HG02981 (cell line): ENCODE results near the gene KIFC3.
"Not testable (repeated sequence)": the region's sequence is repeated elsewhere in the genome, so short reads cannot be mapped to it uniquely, and the experiment has no call there.

ENCODE experiments used
- ATAC-seq: cut with Tn5 transposase; IDR thresholded peaks from one replicate; pipeline ENCODE4 v1.9.1; 2021; ENCODE audit warnings: mild to moderate bottlenecking, moderate library complexity; ENCODE audit not compliant: unreplicated experiment

KIFC3 gene

DNA sequence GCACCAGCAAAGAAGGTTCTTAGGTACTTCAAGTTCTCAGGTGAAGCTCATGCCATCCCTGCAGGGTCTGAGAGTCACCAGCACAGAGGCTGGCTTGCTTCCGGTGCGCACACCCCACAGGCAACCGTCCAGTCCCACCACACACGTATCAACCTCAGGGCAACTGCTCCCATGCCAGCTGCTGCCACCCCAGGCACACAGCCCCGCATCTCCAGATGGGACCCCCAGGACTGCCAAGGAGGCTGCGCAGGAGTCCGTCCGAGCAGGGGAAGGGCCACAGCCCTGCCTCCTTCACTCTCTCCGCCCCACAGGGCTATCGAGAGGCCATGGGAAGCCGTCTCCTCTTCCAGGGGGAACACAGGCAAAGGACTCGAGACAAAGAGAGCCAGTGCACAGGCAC lies 13.3 kb downstream of the KIFC3 start:
- ATAC-seq = no peak

DNA sequence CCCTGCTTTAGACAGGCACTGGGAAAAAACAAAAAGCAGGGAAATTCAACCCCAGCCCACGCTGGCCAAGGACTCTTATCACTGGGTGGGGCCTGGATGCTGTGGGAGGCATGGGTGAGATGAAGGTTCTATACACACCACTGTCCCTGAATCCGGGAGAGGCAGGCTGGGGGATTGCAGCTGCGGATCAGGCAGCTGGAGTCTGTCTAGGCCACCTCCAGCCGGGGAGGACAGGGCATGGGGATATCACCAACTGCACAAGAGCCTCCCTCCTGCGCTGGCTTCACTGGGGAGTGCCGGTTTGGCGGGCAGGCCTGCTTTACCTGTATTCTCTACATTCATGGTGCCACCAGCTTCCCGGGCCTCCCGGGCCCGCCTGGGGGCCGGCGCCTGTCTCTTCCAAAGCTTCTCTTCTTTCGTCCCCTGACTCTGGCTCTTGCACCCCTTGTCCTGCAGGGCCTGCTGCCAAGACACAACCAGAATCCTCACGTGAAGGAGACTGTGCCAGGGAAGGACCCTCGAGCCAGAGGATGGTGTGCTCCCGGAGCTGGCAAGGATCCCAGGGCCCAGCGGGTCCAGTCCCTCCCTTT lies 13.9 kb downstream of the KIFC3 start:
- ATAC-seq = no peak

DNA sequence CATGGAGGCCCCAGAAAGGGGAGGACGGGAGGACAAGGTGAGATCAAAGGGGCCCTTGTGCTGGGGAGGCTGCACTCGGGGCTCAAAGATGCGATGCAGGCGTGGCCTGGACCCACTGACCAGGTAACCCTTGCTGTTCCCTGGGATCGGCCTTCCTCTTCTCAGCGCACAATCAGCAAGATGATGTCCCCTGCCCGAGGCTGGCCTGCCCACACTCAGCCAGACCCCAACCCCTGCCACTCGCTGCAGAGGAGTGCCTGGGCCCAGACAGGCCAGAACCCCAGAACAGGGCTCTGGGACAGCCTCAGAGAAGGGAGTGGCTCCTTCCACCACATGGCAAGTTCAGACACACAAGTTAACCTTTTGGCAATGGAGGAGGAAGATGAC lies 14.8 kb downstream of the KIFC3 start:
- no peak for ATAC-seq

DNA sequence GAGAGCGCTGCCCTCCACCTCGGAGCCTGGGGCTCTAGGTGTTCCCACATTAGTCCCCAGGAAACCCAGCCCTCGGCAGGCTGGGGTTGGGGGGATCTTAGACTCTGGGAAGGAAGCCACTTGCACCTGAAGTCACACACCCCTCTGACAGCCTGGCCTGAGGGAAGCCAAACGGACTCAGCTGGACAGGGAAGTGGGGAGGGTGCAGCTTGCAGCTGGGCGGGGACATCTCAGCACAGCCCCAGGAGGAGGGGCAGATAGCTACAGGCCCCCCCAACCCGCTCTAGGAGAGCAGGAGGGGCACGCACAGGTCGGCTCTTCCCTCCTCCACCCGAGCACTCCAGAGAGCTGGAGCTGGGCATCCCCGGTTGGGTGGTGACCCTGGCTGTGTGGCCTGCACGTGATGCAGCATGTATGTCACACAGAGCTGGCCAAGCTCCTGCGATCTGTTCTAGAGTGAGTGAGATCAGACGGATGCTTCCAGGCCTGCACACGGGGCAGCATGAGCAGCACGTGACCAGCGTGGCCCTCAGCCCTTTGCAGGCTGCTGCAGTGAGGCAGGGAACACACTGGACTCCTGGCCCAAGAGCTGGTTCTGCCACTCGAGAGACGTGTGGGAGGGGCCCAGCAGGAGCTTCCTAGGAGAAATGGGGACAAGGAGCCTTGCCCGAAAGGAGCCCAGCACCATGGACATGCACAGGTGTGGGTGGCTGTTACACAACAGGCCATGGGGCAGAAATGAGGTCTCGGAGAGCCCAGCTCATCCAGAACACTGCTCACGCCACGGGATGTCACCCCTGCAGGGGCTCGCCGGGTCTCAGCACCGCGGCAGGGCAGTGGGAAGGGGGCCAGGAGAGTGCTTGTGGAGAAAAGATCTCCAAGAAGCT lies 15.4 kb downstream of the KIFC3 start:
- no peak for ATAC-seq

DNA sequence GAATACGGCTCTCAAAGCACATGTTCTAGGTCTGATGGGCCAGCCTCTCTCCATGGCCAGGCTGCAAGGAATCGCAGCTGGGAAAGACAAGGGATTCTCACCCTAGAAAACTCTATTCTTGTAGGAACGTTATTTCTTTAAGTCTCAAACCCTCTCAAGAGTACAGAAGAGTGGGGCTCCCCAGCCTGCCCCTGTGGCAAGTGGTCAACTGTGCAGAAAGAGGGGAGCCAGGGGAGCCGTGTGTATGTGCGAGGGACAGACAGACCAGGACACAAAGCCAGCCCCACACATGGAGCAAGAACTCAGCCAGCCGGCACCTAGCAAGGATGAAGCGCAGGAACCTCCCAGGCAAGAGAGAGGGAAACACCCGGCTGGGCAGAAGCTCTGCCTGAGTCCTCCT lies 16.4 kb downstream of the KIFC3 start:
- no peak for ATAC-seq

DNA sequence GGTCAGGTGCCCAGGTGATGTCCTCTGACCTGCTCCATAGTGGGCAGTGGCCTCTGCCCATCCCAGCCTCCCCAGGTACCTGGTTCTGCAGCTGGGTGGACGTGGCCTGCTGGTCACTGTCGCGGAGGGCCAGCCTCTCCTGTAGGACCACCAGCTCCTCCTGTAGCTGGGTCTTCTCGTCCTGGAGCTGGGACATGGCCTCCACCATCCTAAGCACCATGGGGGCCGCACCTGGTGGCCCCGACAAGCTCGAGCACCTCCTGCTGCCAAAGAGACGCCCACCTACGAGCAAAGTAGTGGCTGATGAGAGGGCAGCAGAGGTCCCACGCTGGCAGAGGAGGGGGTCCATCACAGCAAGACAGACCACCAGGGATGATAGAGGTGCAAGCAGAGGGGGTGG lies 16.9 kb downstream of the KIFC3 start:
- ATAC-seq = no peak

DNA sequence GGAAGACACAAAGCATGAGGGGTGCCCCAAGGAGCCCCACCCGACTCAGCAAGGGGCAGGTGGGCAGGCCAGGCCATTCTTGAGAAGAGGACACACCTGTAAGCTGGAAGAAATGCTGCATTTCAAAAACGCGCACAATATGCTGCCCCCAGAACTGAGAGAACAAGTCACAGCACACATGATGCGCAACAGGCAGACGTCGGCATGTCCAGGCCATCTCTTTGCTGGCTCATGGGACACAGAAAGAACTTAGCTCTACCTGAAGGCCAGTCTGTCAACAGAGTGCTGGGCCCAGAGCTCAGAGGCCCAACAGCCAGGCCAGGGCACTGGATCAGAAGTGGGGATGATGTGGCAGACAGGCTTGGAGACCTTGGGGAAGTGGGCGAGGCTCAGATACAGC lies 18.0 kb downstream of the KIFC3 start:
- no peak for ATAC-seq

DNA sequence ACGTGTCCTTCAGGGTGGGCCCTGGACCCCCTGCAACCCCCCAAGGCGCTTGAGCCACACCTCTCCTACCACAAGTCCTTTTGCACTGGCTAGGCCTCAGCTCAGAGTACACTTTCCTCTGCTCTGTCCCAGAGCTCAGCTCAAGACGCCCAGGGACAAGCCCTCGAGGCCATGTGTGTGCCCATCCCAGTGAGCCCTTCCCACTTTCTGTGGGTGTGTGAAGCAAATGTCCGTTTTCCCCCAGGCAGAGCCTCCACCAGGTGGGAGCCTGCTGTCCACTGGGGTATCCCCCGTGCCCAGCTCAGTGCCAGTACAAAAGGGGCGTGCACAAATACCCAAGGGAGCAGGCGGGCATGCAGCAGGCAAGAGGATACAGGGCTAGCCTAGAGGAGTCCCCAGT lies 18.4 kb downstream of the KIFC3 start:
- ATAC-seq = no peak

DNA sequence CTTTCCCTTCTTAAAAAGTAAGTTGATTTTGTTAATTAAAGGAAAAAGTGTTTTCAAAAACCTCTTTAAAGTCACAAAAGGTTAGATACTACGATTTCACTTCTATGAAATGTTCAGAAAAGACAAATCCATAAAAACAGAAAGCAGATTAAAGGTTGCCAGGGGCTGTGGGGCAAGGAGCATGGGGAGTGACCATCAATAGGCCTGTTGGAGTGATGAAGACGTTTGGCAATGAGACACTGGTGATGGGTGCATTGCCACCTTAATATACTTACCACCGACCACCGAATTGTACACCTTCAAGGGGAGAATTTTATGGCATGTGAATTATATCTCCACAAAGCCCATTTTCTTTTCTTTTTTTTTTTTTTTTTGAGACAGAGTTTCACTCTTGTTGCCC lies 19.2 kb downstream of the KIFC3 start:
- ATAC-seq = no peak

DNA sequence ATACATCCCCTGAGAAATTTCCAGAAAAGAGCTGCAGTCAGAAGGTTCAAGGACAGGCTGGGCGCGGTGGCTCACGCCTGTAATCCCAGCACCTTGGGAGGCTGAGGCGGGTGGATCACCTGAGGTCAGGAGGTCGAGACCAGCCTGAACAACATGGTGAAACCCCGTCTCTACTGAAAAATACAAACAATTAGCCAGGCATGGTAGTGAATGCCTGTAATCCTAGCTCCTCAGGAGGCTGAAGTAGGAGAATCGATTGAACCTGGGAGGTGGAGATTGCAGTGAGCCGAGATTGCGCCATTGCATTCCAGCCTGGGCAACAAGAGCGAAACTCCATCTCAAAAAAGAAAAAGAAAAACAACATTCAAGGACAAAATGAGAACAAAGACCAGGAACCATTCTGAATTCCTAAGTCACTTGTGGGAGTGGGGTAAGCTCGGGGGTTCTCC lies 19.7 kb downstream of the KIFC3 start:
- ATAC-seq = not testable (repeated sequence)

DNA sequence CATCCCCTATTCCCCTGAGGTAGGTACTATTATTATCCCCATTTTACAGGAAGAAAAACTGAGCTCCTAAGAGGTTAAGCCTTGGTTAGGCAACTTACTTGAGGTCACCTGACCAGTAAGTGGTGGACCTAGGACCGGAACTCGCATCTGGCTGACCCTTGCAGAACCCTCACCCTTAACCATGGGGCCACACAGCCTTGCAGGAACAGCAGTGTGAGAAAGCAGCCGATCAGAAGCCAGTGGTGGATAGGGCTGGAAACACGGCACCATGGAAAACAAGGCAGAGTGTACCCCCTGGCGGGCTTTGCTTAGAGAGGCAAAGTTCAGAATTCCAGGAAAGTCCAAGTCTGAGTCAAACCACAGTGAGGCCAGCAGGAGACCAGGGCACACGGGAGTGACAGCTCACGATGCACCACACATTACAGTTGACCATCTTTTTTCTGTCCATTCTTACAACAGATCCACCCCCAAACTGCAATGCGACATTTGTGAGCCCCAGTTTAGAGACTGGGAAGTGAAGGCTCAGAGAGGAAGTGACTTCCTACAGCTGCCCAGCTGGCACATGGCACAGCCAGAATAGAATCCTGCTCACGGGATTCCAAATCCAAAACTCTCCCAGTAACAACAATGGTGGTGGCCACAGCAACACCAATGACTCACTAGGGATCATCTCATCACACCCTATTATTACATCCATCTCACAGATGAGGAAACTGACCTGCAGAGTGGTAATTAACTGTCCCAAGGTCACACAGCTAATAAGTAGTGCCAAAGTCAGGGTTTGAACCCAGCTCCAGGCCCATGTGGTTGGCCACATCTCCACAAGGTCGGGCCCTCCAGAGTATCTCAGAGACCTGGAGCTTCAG lies 20.3 kb downstream of the KIFC3 start:
- no peak for ATAC-seq

DNA sequence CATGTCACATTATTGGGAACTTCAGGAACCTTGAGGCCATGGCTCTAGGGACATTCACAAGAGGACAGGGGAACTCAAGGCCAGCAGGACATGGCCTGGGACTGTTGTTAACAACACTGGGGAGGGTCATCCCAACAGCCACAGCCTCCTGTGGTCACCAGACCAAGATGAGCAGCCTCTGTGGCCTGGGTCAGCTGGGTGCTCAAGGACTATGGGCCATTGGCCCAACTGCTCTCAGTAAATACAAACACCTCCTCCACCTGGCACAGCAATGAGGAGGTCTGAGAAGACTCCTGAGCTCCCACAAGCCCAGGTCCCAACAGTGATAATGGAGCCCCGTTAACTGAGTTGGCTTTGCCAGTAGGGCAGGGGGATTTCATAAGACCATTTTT lies 20.9 kb downstream of the KIFC3 start:
- no peak for ATAC-seq

DNA sequence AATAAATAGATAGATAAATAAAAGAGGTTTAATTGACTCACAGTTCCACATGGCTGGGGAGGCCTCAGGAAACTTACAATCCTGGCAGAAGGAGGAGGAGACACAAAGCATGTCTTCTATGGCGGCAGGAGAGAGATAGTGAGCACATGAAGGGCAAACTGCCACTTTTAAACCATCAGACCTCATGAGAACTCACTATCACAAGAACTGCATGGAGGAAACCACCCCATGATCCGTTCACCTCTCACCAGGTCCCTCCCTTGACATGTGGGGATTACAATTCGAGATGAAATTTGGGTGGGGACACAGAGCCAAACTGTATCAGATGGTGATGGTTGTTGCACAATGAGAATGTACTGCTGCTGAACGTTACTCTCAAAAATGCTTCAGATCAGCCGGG lies 22.5 kb downstream of the KIFC3 start:
- not testable (repeated sequence) for ATAC-seq

DNA sequence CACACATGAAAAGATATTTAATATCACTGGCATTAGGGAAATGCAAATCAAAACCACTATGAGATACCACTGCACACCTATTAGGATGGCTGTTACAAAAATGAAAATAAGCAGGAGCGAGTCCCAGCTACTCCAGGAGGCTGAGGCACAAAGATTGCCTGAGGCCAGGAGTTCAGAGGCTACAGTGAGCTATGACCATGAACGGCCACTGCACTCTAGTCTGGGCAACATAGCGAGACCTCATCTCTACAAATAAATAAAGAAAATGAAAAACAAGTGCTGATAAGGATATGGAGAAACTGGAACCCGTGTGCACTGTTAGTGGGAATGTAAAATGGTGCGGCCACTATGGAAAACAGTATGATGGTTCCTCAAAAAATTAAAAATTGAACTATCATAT lies 23.6 kb downstream of the KIFC3 start:
- ATAC-seq = no peak

DNA sequence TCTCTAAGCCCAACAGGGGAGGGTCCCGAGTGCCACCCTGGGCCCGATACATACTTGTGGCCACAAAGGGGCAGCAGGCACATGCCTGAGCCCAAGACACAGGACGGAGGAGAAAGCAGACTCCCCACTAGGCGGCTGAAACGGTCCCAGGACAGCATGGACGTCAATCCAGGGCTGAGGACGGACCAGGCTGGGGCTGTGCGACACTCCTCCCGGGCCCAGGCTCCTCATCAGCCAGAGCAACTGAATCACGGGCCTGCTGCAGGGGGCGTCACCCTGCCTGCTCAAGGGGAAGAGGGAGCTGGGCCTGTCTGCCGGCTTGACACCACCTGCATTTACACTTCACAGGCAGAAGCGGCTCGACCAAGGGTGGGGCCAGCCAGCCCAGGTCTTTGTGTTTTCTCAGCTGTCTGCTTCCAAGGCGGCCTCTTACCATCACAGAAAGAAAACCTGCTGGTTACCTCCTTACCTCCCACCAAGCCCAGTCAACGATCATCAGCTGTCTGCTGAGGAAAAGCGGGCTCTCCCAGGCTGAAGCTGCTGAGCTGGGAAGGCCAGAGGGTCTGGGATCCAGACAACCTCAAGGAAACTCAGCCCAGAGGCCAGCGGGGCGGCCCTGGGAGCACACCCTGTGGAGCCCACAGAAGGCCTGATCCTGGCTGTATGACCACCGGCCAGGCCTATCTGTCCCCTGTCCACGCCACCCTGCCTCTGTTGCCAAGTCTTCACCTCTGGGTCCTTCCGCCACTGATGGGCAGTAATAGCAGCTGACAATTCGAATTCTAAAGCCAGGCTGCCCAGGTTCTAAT lies 26.4 kb downstream of the KIFC3 start:
- ATAC-seq = no peak

DNA sequence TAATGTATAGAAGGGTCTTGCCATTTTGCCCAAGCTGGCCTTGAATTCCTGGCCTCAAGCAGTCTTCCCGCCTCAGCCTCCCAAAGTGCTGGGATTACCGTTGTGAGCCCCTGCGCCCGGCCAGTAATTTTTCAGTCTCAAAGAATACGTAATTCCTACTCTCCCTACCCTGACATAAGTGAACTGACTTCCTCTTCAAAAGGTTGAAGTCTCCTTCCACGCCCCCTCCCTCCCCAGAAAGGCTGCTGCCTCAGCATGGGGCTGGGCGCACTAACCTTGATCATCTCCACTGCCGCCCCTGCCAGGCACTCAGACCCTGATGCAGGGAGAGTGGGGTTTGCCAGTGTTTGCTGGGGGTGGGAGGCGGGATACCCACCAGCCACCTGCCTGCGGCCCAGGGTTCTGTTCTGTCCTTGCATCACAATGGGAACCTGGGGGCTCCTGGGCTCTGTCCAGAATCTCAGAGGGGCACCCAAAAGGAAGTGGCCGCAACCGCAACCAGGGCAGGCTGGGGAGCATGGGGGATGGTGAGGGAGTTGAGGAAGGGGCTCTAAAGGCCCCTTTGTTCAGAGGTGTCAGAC lies 27.5 kb downstream of the KIFC3 start:
- ATAC-seq = no peak

DNA sequence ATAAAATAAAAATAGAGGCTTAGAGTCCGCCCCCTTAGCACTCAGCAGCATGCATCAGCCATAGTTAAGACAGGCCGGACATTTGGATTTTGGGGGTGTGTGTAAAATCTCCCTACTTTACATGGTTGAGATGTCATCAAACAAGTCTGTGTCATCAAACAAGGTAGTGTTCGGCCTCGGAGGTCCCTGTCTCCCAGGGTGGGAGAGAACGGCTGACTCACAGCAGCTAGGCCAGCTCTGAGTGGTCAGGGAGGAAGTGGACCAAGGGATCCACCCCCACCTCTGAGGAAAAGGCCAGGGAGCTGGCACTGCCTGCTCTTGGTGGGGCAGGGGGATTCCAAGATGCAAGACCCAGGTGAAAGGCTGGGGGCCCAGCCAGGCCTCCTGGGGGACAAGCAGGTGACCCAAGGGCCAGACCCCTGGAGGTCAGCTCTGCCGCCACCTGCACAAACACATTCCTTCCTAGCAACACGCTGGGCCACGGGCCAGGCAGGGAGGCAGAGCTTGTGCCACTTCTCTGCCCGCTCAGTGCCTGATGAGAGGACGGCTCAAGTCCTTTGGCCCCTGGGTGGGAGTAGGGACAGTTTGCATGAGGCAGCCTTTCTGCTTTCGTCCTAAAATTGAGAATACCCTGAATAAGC lies 28.5 kb downstream of the KIFC3 start:
- no peak for ATAC-seq

DNA sequence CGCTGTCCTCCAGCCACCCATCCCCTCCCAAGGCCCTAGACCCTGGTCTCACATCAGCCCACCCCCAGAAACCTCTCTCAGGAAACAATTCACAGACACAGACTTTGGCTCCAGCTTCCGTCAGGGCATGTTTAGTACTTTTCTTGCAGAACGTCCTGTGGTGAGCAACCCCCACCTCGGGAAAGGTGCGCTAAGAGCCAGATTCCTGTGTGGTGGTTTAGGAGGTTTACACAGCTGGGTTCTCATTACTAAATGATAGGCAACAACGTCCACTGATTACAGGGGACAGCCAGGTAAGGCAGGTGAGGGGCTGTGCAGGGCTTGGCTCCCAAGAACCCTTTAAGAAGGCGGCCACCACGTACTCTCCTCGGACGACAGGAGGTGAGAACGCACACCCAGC lies 29.3 kb downstream of the KIFC3 start:
- ATAC-seq = no peak

DNA sequence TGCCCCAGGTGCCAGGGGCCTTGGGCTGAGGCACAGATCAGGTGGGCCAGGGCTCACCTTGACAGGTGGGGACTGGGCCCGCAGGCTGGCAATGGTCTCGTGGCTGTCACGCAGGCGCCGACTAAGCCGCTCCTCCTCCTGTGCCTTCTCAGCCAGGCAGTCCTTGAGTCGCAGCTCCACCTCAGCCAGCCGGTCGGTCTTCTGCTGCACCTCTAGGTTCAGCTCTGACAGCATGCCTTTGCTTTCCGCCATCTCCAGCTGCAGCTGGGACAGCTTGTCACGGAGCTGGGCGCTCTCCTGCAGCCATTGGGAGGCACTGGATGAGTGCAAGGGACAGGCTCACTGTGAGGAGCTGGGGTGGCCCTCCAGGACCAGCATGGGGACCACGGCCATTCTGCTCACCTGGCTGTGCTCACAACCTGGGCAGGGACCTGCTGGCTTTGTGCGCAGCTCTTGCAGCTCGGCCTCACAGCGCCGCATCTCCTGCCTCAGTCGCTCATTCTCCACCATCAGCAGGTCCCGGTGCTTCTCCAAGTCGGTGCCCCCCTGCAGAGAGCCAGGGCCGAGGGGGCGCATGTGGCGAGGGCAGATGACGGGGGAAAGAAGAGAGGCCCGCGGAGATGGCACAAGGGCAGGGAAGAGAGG lies 31.0 kb downstream of the KIFC3 start:
- ATAC-seq = no peak
